HepG2 (cell line): ENCODE results near the gene CHMP4B. TPM values are rescaled to one million over a fixed set of nuclear protein-coding genes. Genes with fewer than 3 reads are reported as not detected.

Experiments used
- ARNTL ChIP-seq: sonication (generic); formaldehyde crosslinking; IDR thresholded peaks from 2 replicates; pipeline ENCODE4 v1.4.0; 2020; ENCODE audit warnings: mild to moderate bottlenecking, missing genetic modification reagents
- ATF7-NPFF ChIP-seq: sonication (generic); formaldehyde crosslinking; IDR thresholded peaks from 2 replicates; pipeline ENCODE4 v1.8.1; 2023; ENCODE audit warnings: mild to moderate bottlenecking, low read depth, missing genetic modification reagents, moderate library complexity
- CC2D1A ChIP-seq: sonication (generic); formaldehyde crosslinking; IDR thresholded peaks from 2 replicates; pipeline ENCODE4 v1.8.1; 2023; ENCODE audit warnings: mild to moderate bottlenecking, missing genetic modification reagents
- DMAP1 ChIP-seq: IDR thresholded peaks from 2 replicates; pipeline ENCODE4 v1.6.1; 2016
- FLYWCH1 ChIP-seq: sonication (generic); formaldehyde crosslinking; IDR thresholded peaks from 2 replicates; pipeline ENCODE4 v1.8.1; 2023; ENCODE audit warnings: mild to moderate bottlenecking, missing genetic modification reagents
- FOSL1 ChIP-seq: sonication (generic); formaldehyde crosslinking; IDR thresholded peaks from 2 replicates; pipeline ENCODE4 v1.9.0; 2021; ENCODE audit warnings: missing genetic modification reagents, borderline replicate concordance
- FOXA1 ChIP-seq, 2 experiments: fragments of 450-650 bp in 1 of 2; sonication (generic) in 1 of 2; formaldehyde crosslinking in 1 of 2; IDR thresholded peaks; 2 replicates each; pipeline versions ENCODE4 v1.4.0 to v1.6.1; 2016 to 2020; ENCODE audit warnings: missing genetic modification reagents in 1 of 2
- HOXA9 ChIP-seq: sonication (generic); formaldehyde crosslinking; IDR thresholded peaks from 2 replicates; pipeline ENCODE4 v1.8.1; 2022; ENCODE audit warnings: missing genetic modification reagents, mild to moderate bottlenecking, moderate library complexity, borderline replicate concordance
- JDP2 ChIP-seq: sonication (generic); formaldehyde crosslinking; IDR thresholded peaks from 2 replicates; pipeline ENCODE4 v1.8.1; 2022; ENCODE audit warnings: missing genetic modification reagents, borderline replicate concordance
- KLF11 ChIP-seq: IDR thresholded peaks from 2 replicates; pipeline ENCODE4 v1.6.1; 2016; ENCODE audit warnings: missing compliant biosample characterization
- KMT2A ChIP-seq: sonication (generic); formaldehyde crosslinking; IDR thresholded peaks from 2 replicates; pipeline ENCODE4 v1.4.0; 2020; ENCODE audit warnings: missing genetic modification reagents
- MAZ ChIP-seq, 2 experiments: sonication (generic) in 1 of 2; formaldehyde crosslinking in 1 of 2; IDR thresholded peaks; 2 replicates each; pipeline versions ENCODE4 v1.5.0 to v1.6.1; 2012 to 2020; ENCODE audit warnings: low read depth in 2 of 2, mild to moderate bottlenecking in 2 of 2, borderline replicate concordance in 1 of 2, improper control_type of control experiment in 1 of 2, low read length in 1 of 2, missing genetic modification reagents in 1 of 2, moderate library complexity in 1 of 2
- MTA1 ChIP-seq: sonication (generic); formaldehyde crosslinking; IDR thresholded peaks from 2 replicates; pipeline ENCODE4 v1.4.0; 2020; ENCODE audit warnings: missing genetic modification reagents, mild to moderate bottlenecking, borderline replicate concordance
- MYC ChIP-seq: sonication (generic); formaldehyde crosslinking; IDR thresholded peaks from 2 replicates; pipeline ENCODE4 v1.9.0; 2021; ENCODE audit warnings: missing genetic modification reagents, borderline replicate concordance
- NR2F1 ChIP-seq, 2 experiments: fragments of 450-650 bp in 1 of 2; formaldehyde crosslinking in 1 of 2; IDR thresholded peaks; 2 replicates each; pipeline versions ENCODE4 v1.5.0 to v1.6.1; 2016 to 2020; ENCODE audit warnings: mild to moderate bottlenecking in 1 of 2, missing compliant biosample characterization in 1 of 2, missing genetic modification reagents in 1 of 2, moderate library complexity in 1 of 2
- PCBP1 ChIP-seq: fragments of 200-400 bp; formaldehyde crosslinking; IDR thresholded peaks from 2 replicates; pipeline ENCODE4 v1.6.1; 2017; ENCODE audit warnings: mild to moderate bottlenecking, low read depth, low read length, borderline replicate concordance
- RAD21 ChIP-seq: fragments of 450-650 bp; formaldehyde crosslinking; IDR thresholded peaks from 2 replicates; pipeline ENCODE4 v1.5.0; 2020; ENCODE audit warnings: mild to moderate bottlenecking
- REXO4 ChIP-seq: sonication (generic); formaldehyde crosslinking; IDR thresholded peaks from 2 replicates; pipeline ENCODE4 v1.8.0; 2022; ENCODE audit warnings: missing genetic modification reagents, mild to moderate bottlenecking, borderline replicate concordance
- SOX6 ChIP-seq, 2 experiments: fragments of 450-650 bp in 1 of 2; sonication (generic) in 1 of 2; formaldehyde crosslinking in 1 of 2; IDR thresholded peaks; 2 replicates each; pipeline versions ENCODE4 v1.4.0 to v1.6.1; 2017 to 2020; ENCODE audit warnings: antibody characterized with exemption in 1 of 2, mild to moderate bottlenecking in 1 of 2, missing genetic modification reagents in 1 of 2
- THYN1 ChIP-seq: sonication (generic); formaldehyde crosslinking; IDR thresholded peaks from 2 replicates; pipeline ENCODE4 v1.8.1; 2023; ENCODE audit warnings: low read depth, mild to moderate bottlenecking, moderate library complexity, missing genetic modification reagents, borderline replicate concordance
- ZFP36L2 ChIP-seq: sonication (generic); formaldehyde crosslinking; IDR thresholded peaks from 2 replicates; pipeline ENCODE4 v1.4.0; 2020; ENCODE audit warnings: missing genetic modification reagents
- ZNF569 ChIP-seq: sonication (generic); formaldehyde crosslinking; IDR thresholded peaks from 2 replicates; pipeline ENCODE4 v1.5.0; 2020; ENCODE audit warnings: mild to moderate bottlenecking, missing genetic modification reagents, moderate library complexity, borderline replicate concordance
- ZNF772 ChIP-seq: sonication (generic); formaldehyde crosslinking; IDR thresholded peaks from 2 replicates; pipeline ENCODE4 v1.5.0; 2020; ENCODE audit warnings: mild to moderate bottlenecking, missing genetic modification reagents
- ZSCAN20 ChIP-seq: sonication (generic); formaldehyde crosslinking; IDR thresholded peaks from 2 replicates; pipeline ENCODE4 v1.4.0; 2020; ENCODE audit warnings: missing genetic modification reagents, mild to moderate bottlenecking, borderline replicate concordance
- polyA plus RNA-seq, 8 experiments: library from polyadenylated mRNA; depleted of rRNA in 3 of 8; stranded (reverse) in 7 of 8; unstranded in 1 of 8; fragments of >200 nt; fragmentation: Illumina TruSeq in 4 of 8; extraction: Trizol in 4 of 8; gene quantifications; 2 replicates each; pipeline versions ENCODE4 v1.2.1 to v1.2.3, GENCODE V29; 2011 to 2016; ENCODE audit warnings: low read depth in 4 of 8, missing spikeins in 1 of 8, mixed read lengths in 1 of 8; ENCODE audit not compliant: insufficient read depth in 1 of 8
- total RNA-seq, 5 experiments: library from RNA; depleted of rRNA; stranded (reverse); fragments of >200 nt; fragmentation: Illumina TruSeq; extraction: Trizol; gene quantifications; 2 replicates each; pipeline ENCODE4 v1.2.3, GENCODE V29; 2016; ENCODE audit warnings: low read depth in 1 of 5
- TF ChIP-seq, protein P1 (sequence below): sonication (generic); formaldehyde crosslinking; IDR thresholded peaks from 2 replicates; pipeline ENCODE4 v1.8.1; 2022; ENCODE audit warnings: mild to moderate bottlenecking, missing genetic modification reagents
- TF ChIP-seq, protein P2 (sequence below): sonication (generic); formaldehyde crosslinking; IDR thresholded peaks from 2 replicates; pipeline ENCODE4 v1.4.0; 2020; ENCODE audit warnings: missing genetic modification reagents

The CHMP4B gene
- total and polyA plus RNA-seq, 2 of the 13 experiments (the other 11 are each of a cell fraction or from before 2014, with no cell fraction given): 40.1 to 45.6 TPM

DNA sequence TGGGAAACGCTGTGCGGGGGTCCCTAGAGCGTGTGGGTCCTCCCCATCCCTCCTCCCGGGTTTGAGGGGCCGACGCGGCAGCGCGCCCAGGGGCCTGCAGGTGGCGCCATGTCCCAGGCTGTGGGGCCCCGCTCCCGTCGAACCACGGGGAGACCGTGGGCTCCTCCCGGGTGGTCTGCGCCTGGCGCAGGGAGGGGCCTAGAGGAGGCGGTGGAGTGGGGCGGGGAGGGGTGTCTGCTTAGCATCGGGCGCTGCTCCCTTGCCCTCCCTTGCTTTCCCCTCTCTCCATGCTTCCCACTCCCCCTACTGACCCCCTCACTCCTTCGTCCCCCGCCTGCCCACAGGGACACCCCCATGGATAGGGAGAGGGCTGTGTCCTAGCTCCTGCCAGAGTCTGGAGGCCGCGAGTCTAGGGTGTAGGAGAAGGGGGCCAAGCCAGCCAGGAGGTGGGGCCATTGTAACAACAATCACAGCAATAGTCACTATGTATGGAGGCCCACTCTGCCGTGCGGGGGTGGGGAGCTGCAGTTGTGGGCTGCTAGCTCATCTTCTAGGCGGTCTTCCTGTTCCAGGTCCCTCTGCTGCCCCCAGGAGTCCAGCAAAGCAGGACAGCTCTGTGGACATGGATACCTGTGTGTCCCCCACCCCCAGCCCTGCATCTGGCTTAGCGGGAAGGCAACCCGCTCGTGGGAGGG is 51.7 kb downstream of the CHMP4B start (continued):
- no peak for TF ChIP-seq NR2F1 (CRISPR knock-in tag; IDR thresholded peaks at IDR 0.05)
- no peak for TF ChIP-seq CC2D1A
- no peak for TF ChIP-seq JDP2
- no peak for TF ChIP-seq FOXA1 (IDR thresholded peaks at IDR 0.05)
- peak; percentile 13; the same call in 1 of the 2 replicates for TF ChIP-seq FOXA1 (CRISPR knock-in tag; IDR thresholded peaks at IDR 0.05)
- TF ChIP-seq ZNF772: peak; percentile 55; the same call in 1 of the 2 replicates
- TF ChIP-seq, protein P1, sequence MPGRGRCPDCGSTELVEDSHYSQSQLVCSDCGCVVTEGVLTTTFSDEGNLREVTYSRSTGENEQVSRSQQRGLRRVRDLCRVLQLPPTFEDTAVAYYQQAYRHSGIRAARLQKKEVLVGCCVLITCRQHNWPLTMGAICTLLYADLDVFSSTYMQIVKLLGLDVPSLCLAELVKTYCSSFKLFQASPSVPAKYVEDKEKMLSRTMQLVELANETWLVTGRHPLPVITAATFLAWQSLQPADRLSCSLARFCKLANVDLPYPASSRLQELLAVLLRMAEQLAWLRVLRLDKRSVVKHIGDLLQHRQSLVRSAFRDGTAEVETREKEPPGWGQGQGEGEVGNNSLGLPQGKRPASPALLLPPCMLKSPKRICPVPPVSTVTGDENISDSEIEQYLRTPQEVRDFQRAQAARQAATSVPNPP (CRISPR knock-in tag): no peak
- no peak for TF ChIP-seq ZSCAN20 (CRISPR knock-in tag)
- no peak; the same call in 1 of the 2 replicates for TF ChIP-seq ATF7-NPFF (CRISPR knock-in tag)
- TF ChIP-seq PCBP1: no peak; the same call in 1 of the 2 replicates
- no peak for TF ChIP-seq HOXA9
- TF ChIP-seq THYN1 (CRISPR knock-in tag): no peak
- no peak for TF ChIP-seq ZNF569 (CRISPR knock-in tag)
- no peak for TF ChIP-seq FLYWCH1 (CRISPR knock-in tag)
- TF ChIP-seq DMAP1 (CRISPR knock-in tag): no peak
- peak; percentile 57; the same call in 1 of the 2 replicates for TF ChIP-seq MTA1 (CRISPR knock-in tag)
- no peak for TF ChIP-seq SOX6 (IDR thresholded peaks at IDR 0.05)
- TF ChIP-seq SOX6 (CRISPR knock-in tag; IDR thresholded peaks at IDR 0.05): peak; percentile 26; the same call in 1 of the 2 replicates
- TF ChIP-seq KMT2A (CRISPR knock-in tag): no peak; the same call in 1 of the 2 replicates
- TF ChIP-seq KLF11: no peak
- no peak for TF ChIP-seq MAZ (IDR thresholded peaks at IDR 0.05; ENCODE audit: borderline replicate concordance, low read depth, low read length)
- TF ChIP-seq MAZ (CRISPR knock-in tag; IDR thresholded peaks at IDR 0.05; ENCODE audit: low read depth): peak; percentile 54
- no peak; the same call in 1 of the 2 replicates for TF ChIP-seq MYC (CRISPR knock-in tag)
- TF ChIP-seq FOSL1 (CRISPR knock-in tag): no peak
- peak; percentile 87 for TF ChIP-seq RAD21 (CRISPR knock-in tag)
- TF ChIP-seq, protein P2, sequence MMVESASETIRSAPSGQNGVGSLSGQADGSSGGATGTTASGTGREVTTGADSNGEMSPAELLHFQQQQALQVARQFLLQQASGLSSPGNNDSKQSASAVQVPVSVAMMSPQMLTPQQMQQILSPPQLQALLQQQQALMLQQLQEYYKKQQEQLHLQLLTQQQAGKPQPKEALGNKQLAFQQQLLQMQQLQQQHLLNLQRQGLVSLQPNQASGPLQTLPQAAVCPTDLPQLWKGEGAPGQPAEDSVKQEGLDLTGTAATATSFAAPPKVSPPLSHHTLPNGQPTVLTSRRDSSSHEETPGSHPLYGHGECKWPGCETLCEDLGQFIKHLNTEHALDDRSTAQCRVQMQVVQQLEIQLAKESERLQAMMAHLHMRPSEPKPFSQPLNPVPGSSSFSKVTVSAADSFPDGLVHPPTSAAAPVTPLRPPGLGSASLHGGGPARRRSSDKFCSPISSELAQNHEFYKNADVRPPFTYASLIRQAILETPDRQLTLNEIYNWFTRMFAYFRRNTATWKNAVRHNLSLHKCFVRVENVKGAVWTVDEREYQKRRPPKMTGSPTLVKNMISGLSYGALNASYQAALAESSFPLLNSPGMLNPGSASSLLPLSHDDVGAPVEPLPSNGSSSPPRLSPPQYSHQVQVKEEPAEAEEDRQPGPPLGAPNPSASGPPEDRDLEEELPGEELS (CRISPR knock-in tag): no peak
- no peak for TF ChIP-seq REXO4 (CRISPR knock-in tag)
- no peak for TF ChIP-seq ARNTL (CRISPR knock-in tag)
- no peak for TF ChIP-seq ZFP36L2
